ENCODE results near the gene PDE11A. TPM values are rescaled to one million over a fixed set of nuclear protein-coding genes. Genes with fewer than 3 reads are reported as not detected.

PDE11A gene
- total RNA-seq, 1 experiment from 2014 or later: 0.13 TPM

GRCh38 chr2:178105566-178105965 lies 33.0 kb upstream of the PDE11A start:
- no peaks in the 10 kb centered on the region for H3K4me1 ChIP-seq (ENCODE audit: insufficient read depth, low read length)
- no peak overlapping the region for H3K4ac ChIP-seq (ENCODE audit: low read depth, low read length)
- no peak for TF ChIP-seq CTCF (conservative IDR thresholded peaks at IDR 0.05)
- H3K56ac ChIP-seq (ENCODE audit: insufficient read length, low read depth, low read length): no peak overlapping the region
- H2BK5ac ChIP-seq (ENCODE audit: insufficient read length, low read length): no peak overlapping the region
- H3K18ac ChIP-seq (ENCODE audit: insufficient read length, low read depth, low read length): no peak overlapping the region
- H3K23me2 ChIP-seq (ENCODE audit: insufficient read length, low read depth, low read length, poor library complexity, severe bottlenecking): no peaks in the 10 kb centered on the region
- H3K27ac ChIP-seq (ENCODE audit: insufficient read length, low read depth, low read length): no peak overlapping the region
- no peak overlapping the region for H3T11ph ChIP-seq (ENCODE audit: low read length)
- H3K27me3 Mint-ChIP-seq (ENCODE audit: low read depth): no peaks in the 10 kb centered on the region
- H3K4me3 Mint-ChIP-seq: no peak overlapping the region
- H3K14ac ChIP-seq (ENCODE audit: insufficient read depth, low read length): no peak overlapping the region
- H2AK5ac ChIP-seq (ENCODE audit: insufficient read length, low read length): no peak overlapping the region
- H3K27me3 ChIP-seq (ENCODE audit: insufficient read depth, low read length): no peaks in the 10 kb centered on the region
- no peak overlapping the region for H4K8ac ChIP-seq (replicated peaks; ENCODE audit: insufficient read length, low read depth, low read length)
- H4K20me1 ChIP-seq (ENCODE audit: control insufficient read depth, insufficient read depth, insufficient read length): no peaks in the 10 kb centered on the region
- H3K79me1 ChIP-seq (ENCODE audit: insufficient read depth, low read depth, low read length, poor library complexity, severe bottlenecking): no peaks in the 10 kb centered on the region
- no peak overlapping the region for H2BK12ac ChIP-seq (ENCODE audit: insufficient read length, low read depth, low read length)
- no peak overlapping the region for H3K23ac ChIP-seq (ENCODE audit: insufficient read length, low read depth, low read length)
- H4K5ac ChIP-seq (ENCODE audit: insufficient read length, low read depth, low read length): no peak overlapping the region
- no peaks in the 10 kb centered on the region for H3K36me3 Mint-ChIP-seq (ENCODE audit: insufficient read depth in 1 of 3, low read depth in 3 of 3)
- no peak overlapping the region for H3K4me2 ChIP-seq (ENCODE audit: insufficient read depth, insufficient read length, low read length)
- H2BK120ac ChIP-seq (ENCODE audit: low read depth, low read length, poor library complexity, severe bottlenecking): no peak overlapping the region
- H3K27ac Mint-ChIP-seq: no peak overlapping the region
- no peak overlapping the region for H2BK15ac ChIP-seq (ENCODE audit: low read depth, low read length)
- no CpG with 5 or more reads among the region's 2 CpGs for WGBS (ENCODE audit: extremely low coverage, insufficient read length, low lambda C conversion rate)
- no peak for DNase-seq
- no peaks in the 10 kb centered on the region for H3K9me3 ChIP-seq (ENCODE audit: control insufficient read depth, low read depth, low read length)
- H3K9ac ChIP-seq (ENCODE audit: extremely low read depth, insufficient read length, low read length): no peak overlapping the region
- no peak overlapping the region for H2BK20ac ChIP-seq (ENCODE audit: low read depth, low read length, poor library complexity, severe bottlenecking)
- H3K4me1 Mint-ChIP-seq: no peaks in the 10 kb centered on the region
- H2AFZ ChIP-seq (ENCODE audit: low read length): no peak overlapping the region
- no peaks in the 10 kb centered on the region for H3K79me2 ChIP-seq (ENCODE audit: insufficient read depth, low read length)
- H3K9me3 Mint-ChIP-seq: no peaks in the 10 kb centered on the region
- no peak overlapping the region for H4K91ac ChIP-seq (ENCODE audit: insufficient read length, low read depth, low read length)
